Neural cell (in vitro differentiated cells): ENCODE data around the gene IRAK2. TPM values are rescaled to one million over a fixed set of nuclear protein-coding genes. Genes with fewer than 3 reads are reported as not detected.

ENCODE experiments used
- H2AFZ ChIP-seq: fragments of 200-600, 300-800 bp; sonication (generic), shearing (Covaris generic); 2 replicates; pipeline ENCODE4 v1.6.0; 2014; ENCODE audit warnings: low read depth, mild to moderate bottlenecking, antibody characterized with exemption, low read length, moderate library complexity
- H3F3A ChIP-seq: fragments of 200-600 bp; shearing (Covaris generic); 2 replicates; pipeline ENCODE4 v1.6.1; 2016; ENCODE audit warnings: mild to moderate bottlenecking, moderate library complexity, mixed read lengths, antibody characterized with exemption, low read length; ENCODE audit not compliant: insufficient read depth, poor library complexity, severe bottlenecking
- H3K27ac ChIP-seq: fragments of 200-600, 300-800 bp; sonication (generic), shearing (Covaris generic); 2 replicates; pipeline ENCODE4 v1.5.1; 2014; ENCODE audit warnings: mild to moderate bottlenecking, low read length, moderate library complexity
- H3K27me3 ChIP-seq: fragments of 300-800, 200-600 bp; sonication (generic), shearing (Covaris generic); 2 replicates; pipeline ENCODE4 v1.6.0; 2014; ENCODE audit warnings: mild to moderate bottlenecking, low read depth, low read length, moderate library complexity; ENCODE audit not compliant: insufficient read depth
- H3K36me3 ChIP-seq: fragments of 300-800, 200-600 bp; sonication (generic), shearing (Covaris generic); 2 replicates; pipeline ENCODE4 v1.5.1; 2014; ENCODE audit warnings: mild to moderate bottlenecking, antibody characterized with exemption, low read length, moderate library complexity; ENCODE audit not compliant: insufficient read depth
- H3K4me2 ChIP-seq: fragments of 300-800, 200-600 bp; sonication (generic), shearing (Covaris generic); 2 replicates; pipeline ENCODE4 v1.6.0; 2014; ENCODE audit warnings: mild to moderate bottlenecking, low read length
- H3K4me3 ChIP-seq: fragments of 300-800, 200-600 bp; sonication (generic), shearing (Covaris generic); 2 replicates; pipeline ENCODE4 v1.5.1; 2014; ENCODE audit warnings: mild to moderate bottlenecking, low read length, moderate library complexity
- H3K79me2 ChIP-seq: fragments of 200-600 bp; shearing (Covaris generic); replicated peaks from 2 replicates; pipeline ENCODE4 v1.6.0; 2014; ENCODE audit warnings: mild to moderate bottlenecking, low read length, moderate library complexity; ENCODE audit not compliant: insufficient read depth
- H3K9ac ChIP-seq: fragments of 300-800, 200-600 bp; sonication (generic), shearing (Covaris generic); 2 replicates; pipeline ENCODE4 v1.6.1; 2016; ENCODE audit warnings: mild to moderate bottlenecking, low read length, mixed read lengths
- H3K9me2 ChIP-seq: fragments of 200-600 bp; shearing (Covaris generic); 2 replicates; pipeline ENCODE4 v1.6.1; 2016; ENCODE audit warnings: mild to moderate bottlenecking, low read length, mixed read lengths; ENCODE audit not compliant: insufficient read depth
- H3K9me3 ChIP-seq: fragments of 200-600, 300-800 bp; sonication (generic), shearing (Covaris generic); 2 replicates; pipeline ENCODE4 v1.6.1; 2016; ENCODE audit warnings: mild to moderate bottlenecking, mixed run types, low read length, moderate library complexity, mixed read lengths
- H4K20me1 ChIP-seq: fragments of 200-600 bp; shearing (Covaris generic); 2 replicates; pipeline ENCODE4 v1.6.1; 2016; ENCODE audit warnings: mild to moderate bottlenecking, mixed run types; ENCODE audit not compliant: insufficient read depth
- CTCF ChIP-seq: fragments of 450-650 bp; IDR thresholded peaks from 2 replicates; pipeline ENCODE4 v1.5.1; 2014; ENCODE audit warnings: antibody characterized with exemption, mild to moderate bottlenecking, moderate library complexity; ENCODE audit not compliant: poor library complexity, severe bottlenecking
- EP300 ChIP-seq: fragments of 450-650 bp; conservative IDR thresholded peaks from 2 replicates; pipeline ENCODE4 v1.6.1; 2014; ENCODE audit warnings: antibody characterized with exemption, mild to moderate bottlenecking, moderate library complexity; ENCODE audit not compliant: poor library complexity, severe bottlenecking
- EZH2 ChIP-seq: fragments of 200-600, 300-800 bp; shearing (Covaris generic), sonication (generic); IDR thresholded peaks from 2 replicates; pipeline ENCODE4 v1.6.1; 2014; ENCODE audit warnings: antibody characterized with exemption, low read length, borderline replicate concordance, mild to moderate bottlenecking; ENCODE audit not compliant: insufficient read depth, poor library complexity, severe bottlenecking
- MXI1 ChIP-seq: fragments of 450-650 bp; conservative IDR thresholded peaks from 2 replicates; pipeline ENCODE4 v1.6.1; 2014; ENCODE audit warnings: antibody characterized with exemption, mild to moderate bottlenecking; ENCODE audit not compliant: poor library complexity, severe bottlenecking
- POLR2AphosphoS5 ChIP-seq: IDR thresholded peaks from 2 replicates; pipeline ENCODE4 v1.6.1; 2012
- RAD21 ChIP-seq: fragments of 450-650 bp; conservative IDR thresholded peaks from 2 replicates; pipeline ENCODE4 v1.6.1; 2014; ENCODE audit warnings: antibody characterized with exemption, mild to moderate bottlenecking, moderate library complexity
- REST ChIP-seq: IDR thresholded peaks from 2 replicates; pipeline ENCODE4 v1.6.1; 2012; ENCODE audit warnings: borderline replicate concordance
- SMC3 ChIP-seq: fragments of 450-650 bp; conservative IDR thresholded peaks from 2 replicates; pipeline ENCODE4 v1.6.1; 2014; ENCODE audit warnings: antibody characterized with exemption, mild to moderate bottlenecking, moderate library complexity; ENCODE audit not compliant: poor library complexity
- TAF1 ChIP-seq: IDR thresholded peaks from 2 replicates; pipeline ENCODE4 v1.6.1; 2012; ENCODE audit warnings: low read depth
- polyA plus RNA-seq: library from polyadenylated mRNA; depleted of rRNA; stranded (reverse); fragments of >200 nt; gene quantifications from 2 replicates; pipeline ENCODE4 v1.2.3, GENCODE V29; 2014

IRAK2 gene
- polyA plus RNA-seq, 1 donor from 2014 or later = 0.84 TPM

GRCh38 chr3:10255835-10256234 lies 91.1 kb downstream of the IRAK2 start:
- Histone ChIP-seq H3K79me2 (peaks cover 3% of the 10 kb centered on the region), H3K27ac (no peak overlapping the region), H3K4me3 (no peak overlapping the region), H3K9me2 (no peaks in the 10 kb centered on the region), H3K9ac (no peak overlapping the region), H3F3A (no peaks in the 10 kb centered on the region), H3K4me2 (no peak overlapping the region), H4K20me1 (no peaks in the 10 kb centered on the region), H2AFZ (no peak overlapping the region), H3K27me3 (no peaks in the 10 kb centered on the region), H3K36me3 (peaks cover 4% of the 10 kb centered on the region), H3K9me3 (no peaks in the 10 kb centered on the region)
- no peak for TF ChIP-seq SMC3
- TF ChIP-seq TAF1 = no peak
- no peak for TF ChIP-seq REST
- no peak for TF ChIP-seq EP300
- no peak for TF ChIP-seq MXI1
- TF ChIP-seq EZH2 = no peak
- no peak for TF ChIP-seq CTCF

GRCh38 chr3:10259036-10259435 lies 94.3 kb downstream of the IRAK2 start:
- Histone ChIP-seq H3K9me2 (no peaks in the 10 kb centered on the region), H2AFZ (no peak overlapping the region), H3F3A (no peaks in the 10 kb centered on the region), H4K20me1 (no peaks in the 10 kb centered on the region), H3K4me3 (no peak overlapping the region), H3K79me2 (no peaks in the 10 kb centered on the region), H3K4me2 (no peak overlapping the region), H3K27me3 (no peaks in the 10 kb centered on the region), H3K9me3 (no peaks in the 10 kb centered on the region), H3K36me3 (peaks cover 2% of the 10 kb centered on the region), H3K27ac (no peak overlapping the region), H3K9ac (no peak overlapping the region)
- no peak for TF ChIP-seq TAF1
- no peak for TF ChIP-seq EP300
- TF ChIP-seq EZH2 = no peak
- TF ChIP-seq REST = no peak
- TF ChIP-seq CTCF = no peak
- no peak for TF ChIP-seq SMC3
- no peak for TF ChIP-seq POLR2AphosphoS5
- no peak for TF ChIP-seq RAD21
- no peak for TF ChIP-seq MXI1
